IMR-90 (cell line): Measurements from ENCODE around the gene NXF1.

Source experiments
- BHLHE40 ChIP-seq: fragments of 150-350 bp; IDR thresholded peaks from 2 replicates; pipeline ENCODE4 v1.6.1; 2016; ENCODE audit warnings: mild to moderate bottlenecking, low read depth, low read length
- CEBPB ChIP-seq: IDR thresholded peaks from 2 replicates; pipeline ENCODE4 v1.6.1; 2012; ENCODE audit warnings: low read depth, low read length, improper control_type of control experiment
- CHD1 ChIP-seq: IDR thresholded peaks from 2 replicates; pipeline ENCODE4 v1.6.1; 2012; ENCODE audit warnings: low read depth, low read length, improper control_type of control experiment
- CTCF ChIP-seq: conservative IDR thresholded peaks from 2 replicates; pipeline ENCODE4 v1.5.1; 2012; ENCODE audit warnings: mild to moderate bottlenecking, low read depth, low read length, improper control_type of control experiment
- FOS ChIP-seq: fragments of 150-350 bp; IDR thresholded peaks from 2 replicates; pipeline ENCODE4 v1.6.1; 2016; ENCODE audit warnings: low read depth, low read length
- MAFK ChIP-seq: IDR thresholded peaks from 2 replicates; pipeline ENCODE4 v1.6.1; 2012; ENCODE audit warnings: low read depth, low read length, improper control_type of control experiment
- MAZ ChIP-seq: IDR thresholded peaks from 2 replicates; pipeline ENCODE4 v1.6.1; 2012; ENCODE audit warnings: low read depth, mild to moderate bottlenecking, low read length, improper control_type of control experiment, moderate library complexity, borderline replicate concordance
- MXI1 ChIP-seq: IDR thresholded peaks from 2 replicates; pipeline ENCODE4 v1.6.1; 2012; ENCODE audit warnings: low read depth, mild to moderate bottlenecking, low read length, moderate library complexity, borderline replicate concordance
- NFE2L2 ChIP-seq: fragments of 150-350 bp; IDR thresholded peaks from 2 replicates; pipeline ENCODE4 v1.6.1; 2016; ENCODE audit warnings: low read depth, mild to moderate bottlenecking, low read length
- POLR2A ChIP-seq: IDR thresholded peaks from 2 replicates; pipeline ENCODE4 v1.6.1; 2012; ENCODE audit warnings: mild to moderate bottlenecking, low read depth, low read length
- RAD21 ChIP-seq: IDR thresholded peaks from 2 replicates; pipeline ENCODE4 v1.6.1; 2012; ENCODE audit warnings: low read length, improper control_type of control experiment
- RCOR1 ChIP-seq: IDR thresholded peaks from 2 replicates; pipeline ENCODE4 v1.6.1; 2012; ENCODE audit warnings: mild to moderate bottlenecking, low read length, improper control_type of control experiment; ENCODE audit not compliant: insufficient replicate concordance
- RFX5 ChIP-seq: IDR thresholded peaks from 2 replicates; pipeline ENCODE4 v1.8.0; 2012; ENCODE audit warnings: low read depth, mild to moderate bottlenecking, low read length, moderate library complexity
- USF2 ChIP-seq: fragments of 150-350 bp; IDR thresholded peaks from 2 replicates; pipeline ENCODE4 v1.6.1; 2017; ENCODE audit warnings: mild to moderate bottlenecking, antibody characterized with exemption, low read length, low read depth

- TF ChIP-seq CTCF: no peak
- TF ChIP-seq POLR2A: peak; percentile 87
- TF ChIP-seq CHD1: no peak
- TF ChIP-seq NFE2L2: no peak; the same call in 1 of the 2 replicates
- no peak for TF ChIP-seq MAFK
- no peak for TF ChIP-seq CEBPB
- TF ChIP-seq MAZ: peak; percentile 66; the same call in 1 of the 2 replicates
- no peak for TF ChIP-seq BHLHE40
- TF ChIP-seq USF2: no peak
- TF ChIP-seq RAD21: no peak; the same call in 1 of the 2 replicates
- TF ChIP-seq RFX5: no peak
- peak; percentile 100 for TF ChIP-seq MXI1
- no peak for TF ChIP-seq RCOR1
- TF ChIP-seq FOS: 0 out of 2 replicates have a peak, but pooled peaks have one; percentile 2
These were observed 34.1 kb upstream of the NXF1 start, which contains the start of gene WDR74 for GRCh38 chr11:62839050-62839945.
